ENCODE results near the gene PRR33. TPM values are rescaled to one million over a fixed set of nuclear protein-coding genes. Genes with fewer than 3 reads are reported as not detected.

Gene PRR33
- total RNA-seq, 1 donor from 2014 or later = not detected

- no peaks in the 10 kb centered on the region for H3K27me3 ChIP-seq (ENCODE audit: insufficient read depth, low read length)
- H3K36me3 Mint-ChIP-seq (ENCODE audit: low read depth, unreplicated experiment) = no peaks in the 10 kb centered on the region
- H3K79me2 ChIP-seq (ENCODE audit: insufficient read depth, low read length) = no peaks in the 10 kb centered on the region
- H3K9me3 ChIP-seq (ENCODE audit: insufficient read depth, low read depth, low read length) = no peaks in the 10 kb centered on the region
- no peak for FAIRE-seq
- TF ChIP-seq EZH2 (IDR thresholded peaks at IDR 0.05; ENCODE audit: insufficient read depth, low read length) = no peak
- TF ChIP-seq, protein P1, sequence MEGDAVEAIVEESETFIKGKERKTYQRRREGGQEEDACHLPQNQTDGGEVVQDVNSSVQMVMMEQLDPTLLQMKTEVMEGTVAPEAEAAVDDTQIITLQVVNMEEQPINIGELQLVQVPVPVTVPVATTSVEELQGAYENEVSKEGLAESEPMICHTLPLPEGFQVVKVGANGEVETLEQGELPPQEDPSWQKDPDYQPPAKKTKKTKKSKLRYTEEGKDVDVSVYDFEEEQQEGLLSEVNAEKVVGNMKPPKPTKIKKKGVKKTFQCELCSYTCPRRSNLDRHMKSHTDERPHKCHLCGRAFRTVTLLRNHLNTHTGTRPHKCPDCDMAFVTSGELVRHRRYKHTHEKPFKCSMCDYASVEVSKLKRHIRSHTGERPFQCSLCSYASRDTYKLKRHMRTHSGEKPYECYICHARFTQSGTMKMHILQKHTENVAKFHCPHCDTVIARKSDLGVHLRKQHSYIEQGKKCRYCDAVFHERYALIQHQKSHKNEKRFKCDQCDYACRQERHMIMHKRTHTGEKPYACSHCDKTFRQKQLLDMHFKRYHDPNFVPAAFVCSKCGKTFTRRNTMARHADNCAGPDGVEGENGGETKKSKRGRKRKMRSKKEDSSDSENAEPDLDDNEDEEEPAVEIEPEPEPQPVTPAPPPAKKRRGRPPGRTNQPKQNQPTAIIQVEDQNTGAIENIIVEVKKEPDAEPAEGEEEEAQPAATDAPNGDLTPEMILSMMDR (IDR thresholded peaks at IDR 0.05; ENCODE audit: insufficient read depth, low read depth, low read length) = no peak
- no peaks in the 10 kb centered on the region for H3K36me3 ChIP-seq (ENCODE audit: insufficient read depth, low read length)
- H3K9ac ChIP-seq (ENCODE audit: low read length) = no peak overlapping the region
- no peaks in the 10 kb centered on the region for H3K4me1 ChIP-seq (ENCODE audit: insufficient read depth, low read length)
- no peaks in the 10 kb centered on the region for H3K9me3 Mint-ChIP-seq (ENCODE audit: unreplicated experiment)
- H3K27me3 Mint-ChIP-seq (ENCODE audit: low read depth, unreplicated experiment) = peaks cover 15% of the 10 kb centered on the region
- H2AFZ ChIP-seq (ENCODE audit: low read depth, low read length) = no peak overlapping the region
- peaks cover 2% of the 10 kb centered on the region for H3K4me1 Mint-ChIP-seq (ENCODE audit: low read depth, unreplicated experiment)
- H3K27ac Mint-ChIP-seq (ENCODE audit: unreplicated experiment) = no peak overlapping the region
- H3K4me3 Mint-ChIP-seq (ENCODE audit: unreplicated experiment) = no peak overlapping the region
- no peaks in the 10 kb centered on the region for H4K20me1 ChIP-seq (ENCODE audit: insufficient read depth, low read length)
- H3K27ac ChIP-seq (ENCODE audit: low read depth, low read length) = no peak overlapping the region
- DNase-seq (ENCODE audit: low read depth) = no peak
- no peak overlapping the region for H3K4me3 ChIP-seq (ENCODE audit: insufficient read depth, low read depth, low read length)
- no peak overlapping the region for H3K4me2 ChIP-seq (ENCODE audit: low read length)
Measured at GRCh38 chr11:1927026-1927847, 35.5 kb upstream of the PRR33 start.

DNA sequence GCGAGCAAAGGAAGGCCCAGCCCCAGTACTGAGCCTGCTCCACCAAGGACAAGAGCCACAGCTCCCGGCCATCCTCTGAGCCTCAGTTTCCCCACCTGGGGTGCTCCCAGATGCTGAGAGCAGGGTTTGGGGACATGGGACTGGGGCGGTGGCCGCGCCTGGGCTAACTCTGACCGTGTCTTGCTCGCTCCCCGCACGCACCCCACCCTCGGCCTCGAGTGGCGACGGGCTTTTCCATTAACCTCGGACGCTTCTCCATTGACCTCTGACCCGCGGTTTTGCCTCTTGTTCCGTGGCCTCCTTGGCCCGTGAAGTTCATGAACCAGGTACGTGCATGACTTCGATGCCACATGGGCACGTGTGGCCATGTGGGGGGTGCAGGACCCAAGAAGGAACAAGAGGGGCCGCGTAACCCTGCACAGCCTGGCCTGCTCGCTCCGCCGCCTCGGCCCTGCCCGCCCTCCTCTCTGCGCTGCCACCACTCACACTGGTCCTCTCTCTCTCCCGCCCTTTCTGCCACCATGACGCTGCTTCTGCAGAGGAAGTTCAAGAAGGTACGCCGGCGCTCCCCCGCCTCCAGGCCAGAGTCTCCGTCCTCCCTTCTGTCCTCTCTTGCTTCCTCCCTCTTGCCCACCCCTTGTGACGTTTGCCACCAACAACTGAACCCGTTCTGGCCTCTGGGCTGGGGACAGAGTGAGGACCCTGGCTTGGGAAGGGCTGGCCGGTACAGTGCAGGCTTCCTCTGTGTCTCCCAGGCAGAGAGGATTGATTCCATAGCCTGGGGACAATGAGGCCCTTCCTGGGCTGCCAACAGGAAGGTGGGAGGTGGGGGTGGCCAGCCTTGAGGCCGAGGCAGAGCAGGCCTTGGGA, 34.7 kb upstream of the PRR33 start:
- H3K36me3 ChIP-seq (ENCODE audit: insufficient read depth, low read length) = no peaks in the 10 kb centered on the region
- H3K36me3 Mint-ChIP-seq (ENCODE audit: low read depth, unreplicated experiment) = no peaks in the 10 kb centered on the region
- no peak overlapping the region for H3K27ac Mint-ChIP-seq (ENCODE audit: unreplicated experiment)
- H3K9me3 Mint-ChIP-seq (ENCODE audit: unreplicated experiment) = no peaks in the 10 kb centered on the region
- no peaks in the 10 kb centered on the region for H3K79me2 ChIP-seq (ENCODE audit: insufficient read depth, low read length)
- H3K4me1 ChIP-seq (ENCODE audit: insufficient read depth, low read length) = no peaks in the 10 kb centered on the region
- TF ChIP-seq, protein P1 (IDR thresholded peaks at IDR 0.05; ENCODE audit: insufficient read depth, low read depth, low read length) = no peak
- no peak for TF ChIP-seq EZH2 (IDR thresholded peaks at IDR 0.05; ENCODE audit: insufficient read depth, low read length)
- no peak for FAIRE-seq
- H3K4me1 Mint-ChIP-seq (ENCODE audit: low read depth, unreplicated experiment) = peaks cover 4% of the 10 kb centered on the region
- peaks cover under 1% of the 10 kb centered on the region for H3K27me3 ChIP-seq (ENCODE audit: insufficient read depth, low read length)
- no peak overlapping the region for H2AFZ ChIP-seq (ENCODE audit: low read depth, low read length)
- no peak overlapping the region for H3K27ac ChIP-seq (ENCODE audit: low read depth, low read length)
- H3K9me3 ChIP-seq (ENCODE audit: insufficient read depth, low read depth, low read length) = no peaks in the 10 kb centered on the region
- no peak overlapping the region for H3K4me3 ChIP-seq (ENCODE audit: insufficient read depth, low read depth, low read length)
- H3K4me2 ChIP-seq (ENCODE audit: low read length) = no peak overlapping the region
- DNase-seq (ENCODE audit: low read depth) = no peak
- peaks cover 15% of the 10 kb centered on the region for H3K27me3 Mint-ChIP-seq (ENCODE audit: low read depth, unreplicated experiment)
- H3K9ac ChIP-seq (ENCODE audit: low read length) = no peak overlapping the region
- no peak overlapping the region for H3K4me3 Mint-ChIP-seq (ENCODE audit: unreplicated experiment)
- no peaks in the 10 kb centered on the region for H4K20me1 ChIP-seq (ENCODE audit: insufficient read depth, low read length)

All from astrocyte (in vitro differentiated cells and primary cell).